Measurements from ENCODE around the gene HCRTR2.
"Not testable (repeated sequence)": the region's sequence is repeated elsewhere in the genome, so short reads cannot be mapped to it uniquely, and the experiment has no call there.

Gene HCRTR2

GRCh38 chr6:55220961-55221360 lies 46.6 kb downstream of the HCRTR2 start:
- no peak for DNase-seq

- no peak for DNase-seq
These were observed 53.5 kb downstream of the HCRTR2 start for GRCh38 chr6:55227862-55228261.

- no peak for DNase-seq
These were observed 64.8 kb downstream of the HCRTR2 start for GRCh38 chr6:55239099-55239498.

DNA sequence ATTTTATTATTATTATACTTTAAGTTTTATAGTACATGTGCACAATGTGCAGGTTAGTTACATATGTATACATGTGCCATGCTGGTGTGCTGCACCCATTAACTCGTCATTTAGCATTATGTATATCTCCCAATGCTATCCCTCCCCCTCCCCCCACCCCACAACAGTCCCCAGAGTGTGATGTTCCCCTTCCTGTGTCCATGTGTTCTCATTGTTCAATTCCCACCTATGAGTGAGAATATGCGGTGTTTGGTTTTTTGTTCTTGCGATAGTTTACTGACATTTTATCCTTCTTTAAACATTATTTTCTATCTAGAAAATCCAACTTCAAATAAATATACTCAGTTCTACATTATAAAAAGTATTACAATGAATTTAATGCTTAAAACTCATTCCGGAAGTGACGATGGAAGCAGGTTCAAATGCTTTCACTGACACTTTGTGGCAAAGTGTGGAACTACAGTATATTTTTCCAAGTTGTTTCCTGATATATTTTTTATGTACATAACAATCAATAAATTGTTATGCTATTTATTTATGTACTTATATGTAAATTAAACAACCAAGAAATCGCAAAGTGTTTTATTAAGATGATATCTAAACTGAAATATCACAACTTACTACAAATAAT lies 66.8 kb downstream of the HCRTR2 start:
- DNase-seq, result not testable (repeated sequence)

- DNase-seq, result no peak
These were observed 76.1 kb downstream of the HCRTR2 start for GRCh38 chr6:55250400-55250799.

- DNase-seq, result no peak
These were observed 80.8 kb downstream of the HCRTR2 start for GRCh38 chr6:55255113-55255512.

DNA sequence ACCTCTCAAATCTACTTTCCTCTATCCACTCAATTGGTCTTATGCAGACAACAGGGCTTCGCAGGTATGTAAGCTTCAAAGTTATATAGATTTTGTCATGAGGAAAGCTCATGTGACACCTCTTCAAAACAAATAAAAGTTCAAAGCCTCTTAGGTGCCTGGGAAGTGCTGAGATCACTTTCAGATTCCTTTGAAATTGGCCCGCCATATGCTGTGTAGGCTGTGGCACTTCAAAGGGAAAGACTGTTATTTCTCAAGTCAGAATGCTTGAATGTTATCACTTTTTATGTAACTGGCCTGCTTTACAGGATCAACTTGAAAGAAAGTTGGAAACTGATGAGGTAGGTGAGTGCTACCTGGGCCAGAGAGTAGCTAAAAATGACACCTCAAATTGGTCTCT lies 85.9 kb downstream of the HCRTR2 start:
- DNase-seq, result no peak

DNA sequence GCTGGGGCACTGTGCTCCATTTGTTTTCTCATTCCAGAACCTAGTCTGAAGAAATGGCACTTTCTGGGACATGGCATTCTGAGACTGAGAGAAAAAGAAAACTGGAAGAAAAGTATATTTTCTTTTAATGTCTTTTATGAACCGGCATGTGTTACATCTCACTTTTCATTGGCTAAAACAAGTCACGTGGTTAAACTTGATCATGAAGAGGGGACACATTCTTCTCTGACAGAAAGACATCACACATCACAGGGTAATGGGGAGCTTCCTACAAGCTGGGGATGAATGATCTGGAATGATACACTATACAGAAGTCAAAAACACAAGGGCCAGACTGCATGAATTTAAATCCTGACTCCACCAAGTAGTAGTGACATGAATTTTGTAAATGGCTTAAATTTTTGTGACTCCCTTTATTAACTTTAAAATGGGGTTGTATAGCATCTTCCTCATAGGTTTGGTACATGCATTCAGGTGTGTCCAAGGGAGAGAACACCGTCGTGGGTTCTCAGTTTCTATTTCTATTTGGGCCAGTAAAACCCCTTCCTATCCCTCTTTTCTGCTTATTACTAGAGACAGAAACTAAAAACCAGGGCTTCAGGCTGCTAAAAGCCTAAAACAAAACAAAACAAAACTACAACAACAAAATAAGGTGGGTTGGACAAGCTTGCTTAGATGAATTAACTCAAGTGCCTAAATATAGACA lies 91.2 kb downstream of the HCRTR2 start:
- no peak for DNase-seq

DNA sequence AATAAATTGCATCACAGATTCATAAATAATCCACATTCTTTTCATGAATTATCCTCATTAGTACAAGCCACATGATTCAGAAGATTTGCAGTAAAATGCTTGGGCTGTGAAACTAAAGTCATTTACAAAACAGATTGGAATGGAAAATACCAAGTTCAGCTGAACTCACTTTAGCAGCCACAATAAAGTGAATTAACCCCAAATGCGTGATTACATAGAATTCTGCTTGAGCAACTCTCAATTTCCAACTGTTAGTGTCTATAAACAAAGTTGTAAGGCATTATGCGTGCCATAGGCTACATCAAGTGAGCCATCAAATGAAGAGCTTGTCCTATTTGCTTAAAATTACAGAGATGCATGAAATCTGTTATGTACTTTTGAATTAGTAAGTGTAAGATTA lies 92.6 kb downstream of the HCRTR2 start:
- no peak for DNase-seq

- DNase-seq, result no peak
These were observed 102.6 kb downstream of the HCRTR2 start for GRCh38 chr6:55276745-55277530.

- DNase-seq, result no peak
These were observed 103.3 kb downstream of the HCRTR2 start for GRCh38 chr6:55277646-55278045.

DNA sequence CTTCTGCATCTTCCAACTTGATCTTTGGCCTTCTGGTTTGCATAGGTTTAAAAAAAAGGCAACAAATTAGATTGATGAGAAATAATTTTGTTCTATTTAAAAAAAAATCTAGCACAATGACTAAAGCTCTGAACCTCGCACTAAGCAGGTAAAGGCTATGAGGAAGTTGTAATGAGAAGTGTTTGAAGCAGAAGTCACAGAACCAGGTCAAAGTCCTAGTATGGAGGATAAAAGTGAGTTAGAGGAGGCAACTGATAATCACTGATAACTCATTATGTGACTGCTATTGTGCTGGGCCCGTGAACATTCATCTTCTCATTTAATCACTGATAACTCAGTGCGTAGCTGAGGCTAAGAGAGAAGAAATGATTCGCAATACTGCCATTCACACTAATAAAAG lies 106.9 kb downstream of the HCRTR2 start:
- DNase-seq, result no peak

DNA sequence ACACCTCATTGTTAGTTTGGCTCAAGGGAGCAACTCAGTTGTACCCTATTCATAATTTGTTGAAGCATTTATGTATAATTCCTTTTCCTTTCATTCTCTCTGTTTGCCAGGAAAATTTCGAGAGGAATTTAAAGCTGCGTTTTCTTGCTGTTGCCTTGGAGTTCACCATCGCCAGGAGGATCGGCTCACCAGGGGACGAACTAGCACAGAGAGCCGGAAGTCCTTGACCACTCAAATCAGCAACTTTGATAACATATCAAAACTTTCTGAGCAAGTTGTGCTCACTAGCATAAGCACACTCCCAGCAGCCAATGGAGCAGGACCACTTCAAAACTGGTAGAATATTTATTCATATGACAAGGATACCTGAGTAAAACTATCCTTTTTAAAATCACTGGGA lies 107.8 kb downstream of the HCRTR2 start:
- DNase-seq, result no peak

DNA sequence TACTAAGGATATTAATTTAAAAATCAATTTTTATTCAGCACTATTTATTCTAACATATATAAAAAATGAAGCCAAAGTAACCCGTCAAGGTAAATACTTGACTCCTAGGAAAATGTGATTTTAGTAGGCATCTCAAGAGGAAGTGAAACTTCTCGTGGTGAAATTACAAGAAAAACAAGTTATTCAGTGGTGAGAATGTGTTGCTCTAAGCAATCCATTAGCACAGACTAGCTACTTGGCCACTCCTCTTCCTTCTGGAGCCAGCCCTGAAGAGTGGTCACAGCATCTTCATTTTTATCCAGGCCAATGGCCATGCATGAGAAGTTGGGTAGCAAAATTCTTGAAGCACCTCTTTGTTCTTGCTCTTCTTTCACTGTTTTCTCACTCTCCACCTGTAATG lies 112.5 kb downstream of the HCRTR2 start:
- no peak for DNase-seq

DNA sequence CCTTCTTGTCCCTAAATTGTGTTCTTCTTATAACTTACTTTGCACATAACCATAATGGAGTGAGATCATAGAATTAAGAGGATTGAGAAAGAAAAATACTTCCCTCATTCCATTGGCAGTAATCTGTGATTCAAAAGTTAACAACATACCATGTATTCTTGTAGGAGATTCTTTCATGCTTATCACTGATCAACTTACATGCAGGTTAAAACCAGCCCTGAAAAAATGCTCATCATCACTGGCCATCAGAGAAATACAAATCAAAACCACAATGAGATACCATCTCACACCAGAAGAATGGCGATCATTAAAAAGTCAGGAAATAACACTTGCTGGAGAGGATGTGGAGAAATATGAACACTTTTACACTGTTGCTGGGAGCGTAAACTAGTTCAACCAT lies 116.4 kb downstream of the HCRTR2 start:
- DNase-seq, result no peak

DNA sequence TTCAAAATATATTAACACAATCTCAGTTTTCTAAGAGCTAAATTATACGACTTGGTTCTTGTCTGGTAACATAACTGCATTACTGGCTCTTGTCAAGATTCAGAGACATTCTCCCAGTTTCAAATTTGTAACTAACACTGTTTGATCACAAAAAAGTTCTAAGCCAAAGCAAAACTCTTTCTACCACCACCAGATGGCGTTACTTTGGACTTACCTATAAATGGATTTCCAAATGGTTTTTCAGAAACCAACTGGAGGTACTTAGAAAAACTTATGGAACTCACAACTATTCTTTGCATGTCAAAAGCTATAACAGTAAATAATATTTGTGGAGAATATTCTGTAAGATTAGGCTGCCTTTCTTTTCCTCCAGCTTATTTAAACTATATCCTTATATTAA lies 118.8 kb downstream of the HCRTR2 start:
- DNase-seq, result no peak

GRCh38 chr6:55297214-55297613 lies 122.9 kb downstream of the HCRTR2 start:
- DNase-seq, result not testable (repeated sequence)

- no peak for DNase-seq
These were observed 125.1 kb downstream of the HCRTR2 start for GRCh38 chr6:55299286-55299985.

GRCh38 chr6:55304747-55305146 lies 130.4 kb downstream of the HCRTR2 start:
- no peak for DNase-seq

DNA sequence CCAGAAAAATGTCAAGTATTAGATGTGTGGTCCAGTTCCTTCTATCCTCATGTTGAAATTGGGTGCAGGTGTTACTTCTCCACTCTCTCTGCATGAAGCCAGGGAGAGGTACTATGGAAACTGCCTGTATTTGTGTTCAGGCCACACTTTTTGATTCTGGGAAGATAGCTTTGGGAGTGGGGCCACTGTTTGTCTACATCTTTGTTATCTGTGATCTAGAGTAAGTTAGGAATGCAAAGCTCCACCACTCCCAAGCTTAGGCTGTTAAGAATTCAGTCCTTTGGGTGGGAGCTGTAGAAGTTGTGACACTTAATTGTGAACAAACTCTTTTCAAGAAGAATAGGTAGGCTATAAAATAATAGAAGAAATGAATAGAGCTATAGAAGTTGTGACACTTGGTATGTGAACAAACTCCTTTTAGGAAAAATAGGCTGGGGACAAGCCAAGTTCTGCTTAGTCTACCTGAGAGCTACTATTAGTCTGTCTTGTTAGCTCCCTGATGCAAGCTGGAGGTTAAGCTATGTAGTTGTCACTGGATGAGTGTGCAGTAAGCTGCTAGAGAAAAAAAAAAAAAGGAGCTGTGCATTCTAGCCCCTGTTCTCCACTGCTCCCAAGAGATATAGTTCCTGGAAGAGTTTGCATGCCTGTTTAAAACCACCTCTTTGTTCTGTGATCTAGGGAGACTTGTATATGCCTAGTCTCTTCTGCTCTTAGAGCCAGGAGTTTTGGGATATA lies 145.8 kb downstream of the HCRTR2 start:
- DNase-seq, result no peak

DNA sequence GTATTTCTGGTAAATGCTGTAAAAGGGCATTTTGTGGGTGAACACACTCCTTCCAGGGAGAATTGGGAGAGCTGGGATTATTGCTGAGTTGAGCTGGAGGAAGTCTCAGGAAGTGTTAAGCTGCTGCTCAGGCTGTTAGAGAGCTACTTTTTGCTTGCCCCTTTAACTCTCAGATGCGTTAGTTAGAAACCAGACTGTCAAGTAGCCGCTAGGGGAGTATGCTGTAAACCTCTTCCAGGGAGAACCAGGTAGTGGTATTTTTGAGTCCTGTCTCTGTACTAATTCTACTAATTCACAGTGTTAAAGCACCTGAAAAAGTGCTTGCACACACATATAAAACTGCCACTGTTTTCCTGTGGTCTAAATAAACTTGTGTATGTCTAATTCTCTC lies 146.4 kb downstream of the HCRTR2 start:
- DNase-seq, result no peak

GRCh38 chr6:55327169-55327568 lies 152.9 kb downstream of the HCRTR2 start, which contains the start of gene GFRAL:
TSS of gene GFRAL (plus strand) at chr6:55327469. CDS start at chr6:55327555, 86 bp downstream.
- no peak for DNase-seq

All from CD4-positive, alpha-beta T cell treated with Interleukin-1 beta for 1 hour (primary cell).